Erythroblast (primary cell): ENCODE measurements around the gene NF2.

Experiments
- GATA1 ChIP-seq: IDR thresholded peaks from 2 replicates; pipeline ENCODE4 v1.6.1; 2011; ENCODE audit warnings: low read depth, mild to moderate bottlenecking, control low read depth, low read length, moderate library complexity
- POLR2A ChIP-seq: IDR thresholded peaks from 2 replicates; pipeline ENCODE4 v1.6.1; 2011; ENCODE audit warnings: mild to moderate bottlenecking, low read length

DNA sequence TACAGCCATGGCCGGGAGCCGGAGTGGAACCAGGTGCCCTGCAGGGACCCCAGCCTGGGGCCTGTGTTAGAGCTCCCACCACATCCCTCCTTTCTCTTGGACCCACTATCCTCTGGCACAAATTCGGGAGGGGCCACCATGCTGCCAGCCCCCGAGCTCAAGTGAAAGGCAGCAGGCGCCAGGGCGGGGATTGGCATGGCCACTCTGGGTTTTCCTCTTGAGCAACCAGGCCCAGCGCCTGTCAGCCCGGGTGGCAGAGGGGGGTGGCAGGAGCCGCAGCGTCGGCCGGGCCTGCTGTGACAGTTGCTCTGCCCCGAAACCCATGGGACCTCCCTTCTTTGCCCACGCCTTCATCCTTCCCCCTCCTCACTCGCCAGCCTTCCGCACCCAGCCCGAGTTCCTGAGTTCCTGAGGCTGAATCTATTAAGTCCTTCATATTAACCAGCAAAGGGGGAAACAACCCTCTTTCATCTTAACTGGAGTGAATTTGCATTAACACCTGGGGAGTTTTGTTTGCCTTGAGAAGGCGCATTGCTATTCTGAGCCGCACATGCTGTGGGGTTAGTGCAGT is 99.6 kb downstream of the NF2 start:
- TF ChIP-seq POLR2A, result no peak
- no peak for TF ChIP-seq GATA1
